Osteoblast (primary cell): ENCODE measurements around the gene SORBS2. TPM values are rescaled to one million over a fixed set of nuclear protein-coding genes. Genes with fewer than 3 reads are reported as not detected.

Experiments
- DNase-seq: peaks from one replicate; pipeline ENCODE4 v3.0.0; 2011; ENCODE audit warnings: low spot score, mixed read lengths; ENCODE audit not compliant: insufficient read length; ENCODE audit errors: missing footprints
- H2AFZ ChIP-seq: 2 replicates; pipeline ENCODE4 v1.6.0; 2011; ENCODE audit warnings: mild to moderate bottlenecking, low read length
- H3K27ac ChIP-seq: 2 replicates; pipeline ENCODE4 v1.5.1; 2011; ENCODE audit warnings: mild to moderate bottlenecking, low read depth, low read length, moderate library complexity
- H3K27me3 ChIP-seq: 2 replicates; pipeline ENCODE4 v1.6.0; 2012; ENCODE audit warnings: mild to moderate bottlenecking, control low read depth, inconsistent platforms, low read length, moderate library complexity; ENCODE audit not compliant: insufficient read depth
- H3K36me3 ChIP-seq: 2 replicates; pipeline ENCODE4 v1.5.1; 2011; ENCODE audit warnings: mild to moderate bottlenecking, low read length, control low read depth, moderate library complexity; ENCODE audit not compliant: insufficient read depth
- H3K4me1 ChIP-seq: 2 replicates; pipeline ENCODE4 v1.5.1; 2011; ENCODE audit warnings: mild to moderate bottlenecking, low read length, control low read depth, moderate library complexity; ENCODE audit not compliant: insufficient read depth
- H3K4me2 ChIP-seq: 2 replicates; pipeline ENCODE4 v1.6.0; 2011; ENCODE audit warnings: mild to moderate bottlenecking, low read length; ENCODE audit not compliant: insufficient read depth
- H3K4me3 ChIP-seq: fragments of 200-600 bp; sonication (generic); 3 replicates; pipeline ENCODE4 v1.5.1; 2012; ENCODE audit warnings: mild to moderate bottlenecking, low read length, inconsistent platforms; ENCODE audit not compliant: insufficient read depth
- H3K79me2 ChIP-seq: 2 replicates; pipeline ENCODE4 v1.6.0; 2012; ENCODE audit warnings: mild to moderate bottlenecking, low read length, control low read depth, inconsistent platforms; ENCODE audit not compliant: insufficient read depth
- H3K9me3 ChIP-seq: 2 replicates; pipeline ENCODE4 v1.5.1; 2011; ENCODE audit warnings: low read depth, low read length, control low read depth
- H4K20me1 ChIP-seq: 2 replicates; pipeline ENCODE4 v1.6.0; 2012; ENCODE audit warnings: mild to moderate bottlenecking, low read length, control low read depth; ENCODE audit not compliant: insufficient read depth
- total RNA-seq: library from RNA; depleted of rRNA; stranded (reverse); fragments of >200 nt; gene quantifications from 2 replicates; pipeline ENCODE4 v1.2.3, GENCODE V29; 2012
- TF ChIP-seq, protein P1 (sequence below): IDR thresholded peaks from 2 replicates; pipeline ENCODE4 v1.5.1; 2011; ENCODE audit warnings: mild to moderate bottlenecking, low read depth, low read length, moderate library complexity; ENCODE audit errors: extremely low read depth

The SORBS2 gene
- total RNA-seq, 1 donor = 85.0 TPM

DNA sequence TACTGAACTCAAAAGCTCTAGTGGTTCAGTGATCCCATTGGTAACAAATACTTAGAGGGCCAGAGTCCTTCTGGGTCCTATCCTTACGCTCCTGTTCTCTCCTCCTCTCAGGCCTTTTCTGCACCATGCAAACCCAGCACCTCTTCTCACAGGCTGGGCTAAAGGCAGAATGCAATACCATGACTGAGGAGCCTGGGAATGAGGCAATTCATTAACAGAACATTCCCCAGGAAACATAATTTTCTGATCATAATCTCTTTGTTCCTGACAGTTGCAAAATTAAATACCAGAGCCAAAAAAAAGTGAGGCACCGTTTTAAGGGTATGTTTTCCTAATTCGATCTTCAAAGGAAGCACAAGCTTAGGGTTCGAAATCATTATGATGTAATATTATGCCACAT is 9.0 kb downstream of the SORBS2 start:
- H4K20me1 ChIP-seq = no peaks in the 10 kb centered on the region
- H3K4me3 ChIP-seq = no peak overlapping the region
- H3K9me3 ChIP-seq = no peaks in the 10 kb centered on the region
- H3K27ac ChIP-seq = no peak overlapping the region
- no peak for DNase-seq
- H3K4me2 ChIP-seq = no peak overlapping the region
- no peaks in the 10 kb centered on the region for H3K36me3 ChIP-seq
- H3K4me1 ChIP-seq = no peaks in the 10 kb centered on the region
- no peaks in the 10 kb centered on the region for H3K27me3 ChIP-seq
- TF ChIP-seq, protein P1, sequence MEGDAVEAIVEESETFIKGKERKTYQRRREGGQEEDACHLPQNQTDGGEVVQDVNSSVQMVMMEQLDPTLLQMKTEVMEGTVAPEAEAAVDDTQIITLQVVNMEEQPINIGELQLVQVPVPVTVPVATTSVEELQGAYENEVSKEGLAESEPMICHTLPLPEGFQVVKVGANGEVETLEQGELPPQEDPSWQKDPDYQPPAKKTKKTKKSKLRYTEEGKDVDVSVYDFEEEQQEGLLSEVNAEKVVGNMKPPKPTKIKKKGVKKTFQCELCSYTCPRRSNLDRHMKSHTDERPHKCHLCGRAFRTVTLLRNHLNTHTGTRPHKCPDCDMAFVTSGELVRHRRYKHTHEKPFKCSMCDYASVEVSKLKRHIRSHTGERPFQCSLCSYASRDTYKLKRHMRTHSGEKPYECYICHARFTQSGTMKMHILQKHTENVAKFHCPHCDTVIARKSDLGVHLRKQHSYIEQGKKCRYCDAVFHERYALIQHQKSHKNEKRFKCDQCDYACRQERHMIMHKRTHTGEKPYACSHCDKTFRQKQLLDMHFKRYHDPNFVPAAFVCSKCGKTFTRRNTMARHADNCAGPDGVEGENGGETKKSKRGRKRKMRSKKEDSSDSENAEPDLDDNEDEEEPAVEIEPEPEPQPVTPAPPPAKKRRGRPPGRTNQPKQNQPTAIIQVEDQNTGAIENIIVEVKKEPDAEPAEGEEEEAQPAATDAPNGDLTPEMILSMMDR = no peak
- no peaks in the 10 kb centered on the region for H3K79me2 ChIP-seq
- H2AFZ ChIP-seq = no peak overlapping the region

DNA sequence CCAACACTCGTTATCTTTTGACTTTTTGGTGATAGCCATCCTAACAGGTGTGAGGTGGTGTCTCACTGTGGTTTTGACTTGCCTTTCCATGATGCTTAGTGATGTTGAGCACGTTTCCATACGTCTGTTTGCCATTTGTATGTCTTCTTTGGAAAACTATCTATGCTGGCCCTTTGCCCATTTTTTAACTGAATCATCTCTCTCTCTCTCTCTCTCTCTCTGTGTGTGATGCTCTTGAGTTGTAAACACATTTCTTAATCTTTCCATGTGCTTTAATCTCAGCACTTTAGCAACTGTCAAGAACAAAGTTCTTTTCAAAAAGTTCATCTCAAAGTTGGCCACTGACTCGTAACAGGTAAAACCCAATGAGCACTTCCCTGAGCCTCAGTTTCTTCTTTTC is 10.5 kb downstream of the SORBS2 start:
- Histone ChIP-seq H3K4me2 (no peak overlapping the region), H3K27me3 (no peaks in the 10 kb centered on the region), H3K4me1 (no peaks in the 10 kb centered on the region), H3K36me3 (no peaks in the 10 kb centered on the region), H4K20me1 (no peaks in the 10 kb centered on the region), H3K9me3 (no peaks in the 10 kb centered on the region), H3K4me3 (no peak overlapping the region), H2AFZ (no peak overlapping the region), H3K27ac (no peak overlapping the region), H3K79me2 (no peaks in the 10 kb centered on the region)
- TF ChIP-seq, protein P1 = no peak
- no peak for DNase-seq

DNA sequence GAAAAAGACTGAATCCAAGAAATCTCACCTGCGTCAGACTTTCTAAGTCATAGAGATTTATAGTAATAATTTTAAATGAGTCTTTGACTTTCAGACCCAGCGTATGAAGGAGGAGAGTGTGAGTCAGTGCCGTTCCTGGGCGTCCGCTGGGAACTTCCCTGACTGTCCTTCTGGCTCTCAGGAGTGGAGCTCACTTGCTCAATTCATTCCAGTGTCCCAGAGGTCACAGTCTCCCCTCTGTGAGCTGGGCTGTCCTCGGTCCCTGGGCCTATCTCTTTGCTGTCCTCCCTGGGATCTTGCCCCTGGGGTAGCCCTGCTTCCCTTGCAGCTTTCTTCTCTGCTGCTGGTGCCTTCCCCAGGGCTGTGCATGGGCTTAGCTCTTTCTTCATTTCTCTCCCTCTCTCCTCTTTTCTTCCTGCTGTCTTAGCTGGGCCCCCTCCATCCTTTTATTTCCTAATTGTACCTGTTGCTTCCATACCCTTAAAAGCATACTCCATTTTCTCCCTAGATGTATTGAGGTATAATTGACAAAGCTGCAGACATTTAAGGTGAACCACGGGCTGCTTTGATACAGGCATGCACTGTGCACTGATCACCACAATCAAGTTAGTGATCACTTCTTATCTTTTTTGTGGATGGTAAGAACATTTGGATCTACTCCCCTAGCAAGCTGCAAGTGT is 11.6 kb downstream of the SORBS2 start:
- no peak overlapping the region for H3K4me3 ChIP-seq
- H3K27ac ChIP-seq = no peak overlapping the region
- no peak overlapping the region for H3K4me2 ChIP-seq
- H2AFZ ChIP-seq = no peak overlapping the region
- no peaks in the 10 kb centered on the region for H3K9me3 ChIP-seq
- no peaks in the 10 kb centered on the region for H4K20me1 ChIP-seq
- no peaks in the 10 kb centered on the region for H3K79me2 ChIP-seq
- TF ChIP-seq, protein P1 = no peak
- DNase-seq = no peak
- no peaks in the 10 kb centered on the region for H3K27me3 ChIP-seq
- no peaks in the 10 kb centered on the region for H3K36me3 ChIP-seq
- no peaks in the 10 kb centered on the region for H3K4me1 ChIP-seq

DNA sequence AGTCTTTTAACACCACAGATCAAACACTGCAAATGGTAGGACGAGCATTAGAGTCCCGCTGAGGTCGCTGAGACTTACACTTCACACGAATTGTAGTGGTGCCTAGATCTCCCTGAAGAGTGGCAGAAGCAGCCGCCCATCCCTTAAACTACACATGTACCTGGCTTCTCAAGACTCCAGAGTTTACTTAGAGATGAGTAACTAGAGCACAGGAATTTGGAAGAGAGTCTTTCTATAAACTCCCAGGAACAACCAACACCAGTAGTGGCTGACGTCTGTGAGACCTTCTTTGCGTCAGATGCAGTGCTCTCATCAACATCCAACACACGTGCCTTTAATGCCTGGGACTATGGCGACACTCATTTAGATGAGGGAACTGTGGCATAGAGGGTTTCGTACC is 12.6 kb downstream of the SORBS2 start:
- TF ChIP-seq, protein P1 = no peak
- Histone ChIP-seq H3K9me3 (no peaks in the 10 kb centered on the region), H3K27me3 (no peaks in the 10 kb centered on the region), H3K27ac (no peak overlapping the region), H2AFZ (no peak overlapping the region), H3K79me2 (no peaks in the 10 kb centered on the region), H3K36me3 (no peaks in the 10 kb centered on the region), H4K20me1 (no peaks in the 10 kb centered on the region), H3K4me2 (no peak overlapping the region), H3K4me1 (peaks cover 3% of the 10 kb centered on the region), H3K4me3 (no peak overlapping the region)
- DNase-seq = no peak
